K562 (cell line): ENCODE measurements around the gene POMC.

Experiments used
- MCM2 ChIP-seq: fragments of 450-650 bp; IDR thresholded peaks from 2 replicates; pipeline ENCODE4 v1.6.1; 2017; ENCODE audit warnings: low read depth, mild to moderate bottlenecking
- NCOA4 ChIP-seq: fragments of 450-650 bp; IDR thresholded peaks from 2 replicates; pipeline ENCODE4 v1.6.1; 2018; ENCODE audit warnings: mild to moderate bottlenecking; ENCODE audit not compliant: partially characterized antibody
- NRF1 ChIP-seq, 2 experiments: fragments of 450-650 bp; IDR thresholded peaks in 1 of 2; conservative IDR thresholded peaks in 1 of 2; 2 replicates each; pipeline ENCODE4 v1.6.1; 2014; ENCODE audit warnings: mild to moderate bottlenecking in 2 of 2
- PHF20 ChIP-seq: fragments of 450-650 bp; IDR thresholded peaks from 2 replicates; pipeline ENCODE4 v1.6.1; 2018; ENCODE audit not compliant: partially characterized antibody
- PTBP1 ChIP-seq: fragments of 200-400 bp; formaldehyde crosslinking; IDR thresholded peaks from 2 replicates; pipeline ENCODE4 v1.6.1; 2017; ENCODE audit warnings: low read depth, low read length
- TF ChIP-seq, protein P1 (sequence below): fragments of 250-450 bp; sonication (Bioruptor Pico); IDR thresholded peaks from 2 replicates; pipeline ENCODE4 v1.5.0; 2020; ENCODE audit warnings: mild to moderate bottlenecking, borderline replicate concordance

- TF ChIP-seq, protein P1, sequence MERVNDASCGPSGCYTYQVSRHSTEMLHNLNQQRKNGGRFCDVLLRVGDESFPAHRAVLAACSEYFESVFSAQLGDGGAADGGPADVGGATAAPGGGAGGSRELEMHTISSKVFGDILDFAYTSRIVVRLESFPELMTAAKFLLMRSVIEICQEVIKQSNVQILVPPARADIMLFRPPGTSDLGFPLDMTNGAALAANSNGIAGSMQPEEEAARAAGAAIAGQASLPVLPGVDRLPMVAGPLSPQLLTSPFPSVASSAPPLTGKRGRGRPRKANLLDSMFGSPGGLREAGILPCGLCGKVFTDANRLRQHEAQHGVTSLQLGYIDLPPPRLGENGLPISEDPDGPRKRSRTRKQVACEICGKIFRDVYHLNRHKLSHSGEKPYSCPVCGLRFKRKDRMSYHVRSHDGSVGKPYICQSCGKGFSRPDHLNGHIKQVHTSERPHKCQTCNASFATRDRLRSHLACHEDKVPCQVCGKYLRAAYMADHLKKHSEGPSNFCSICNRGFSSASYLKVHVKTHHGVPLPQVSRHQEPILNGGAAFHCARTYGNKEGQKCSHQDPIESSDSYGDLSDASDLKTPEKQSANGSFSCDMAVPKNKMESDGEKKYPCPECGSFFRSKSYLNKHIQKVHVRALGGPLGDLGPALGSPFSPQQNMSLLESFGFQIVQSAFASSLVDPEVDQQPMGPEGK (CRISPR knock-in tag) = no peak
- TF ChIP-seq MCM2 = no peak
- TF ChIP-seq NRF1 (conservative IDR thresholded peaks at IDR 0.05 in 1 of 2, IDR thresholded peaks at IDR 0.05 in 1 of 2) = no peak
- no peak for TF ChIP-seq PHF20
- TF ChIP-seq PTBP1 = no peak
- no peak for TF ChIP-seq NCOA4
Measured at GRCh38 chr2:25168256-25169072, at the start of gene POMC.
